ENCODE results near the gene SPON1.

DNA sequence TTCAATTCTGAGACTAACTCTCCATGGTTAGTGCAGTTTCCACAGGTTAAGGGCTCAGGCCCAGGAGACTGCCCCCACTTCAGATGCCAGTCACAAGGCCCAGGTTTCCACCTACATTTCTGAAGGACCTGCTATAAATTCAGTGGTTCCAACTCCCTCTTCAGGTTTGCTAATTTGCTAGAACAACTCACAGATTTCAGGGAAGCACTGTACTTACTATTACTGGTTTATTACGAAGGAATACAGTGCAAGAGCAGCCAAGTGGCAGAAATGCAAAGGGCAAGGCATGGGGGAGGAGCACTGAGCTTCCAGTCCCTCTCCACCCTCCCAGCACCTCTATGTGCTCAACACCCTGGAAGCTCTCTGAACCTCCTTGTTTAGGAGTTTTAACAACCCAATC lies 39.3 kb upstream of the SPON1 start:
- TF ChIP-seq, protein P1, sequence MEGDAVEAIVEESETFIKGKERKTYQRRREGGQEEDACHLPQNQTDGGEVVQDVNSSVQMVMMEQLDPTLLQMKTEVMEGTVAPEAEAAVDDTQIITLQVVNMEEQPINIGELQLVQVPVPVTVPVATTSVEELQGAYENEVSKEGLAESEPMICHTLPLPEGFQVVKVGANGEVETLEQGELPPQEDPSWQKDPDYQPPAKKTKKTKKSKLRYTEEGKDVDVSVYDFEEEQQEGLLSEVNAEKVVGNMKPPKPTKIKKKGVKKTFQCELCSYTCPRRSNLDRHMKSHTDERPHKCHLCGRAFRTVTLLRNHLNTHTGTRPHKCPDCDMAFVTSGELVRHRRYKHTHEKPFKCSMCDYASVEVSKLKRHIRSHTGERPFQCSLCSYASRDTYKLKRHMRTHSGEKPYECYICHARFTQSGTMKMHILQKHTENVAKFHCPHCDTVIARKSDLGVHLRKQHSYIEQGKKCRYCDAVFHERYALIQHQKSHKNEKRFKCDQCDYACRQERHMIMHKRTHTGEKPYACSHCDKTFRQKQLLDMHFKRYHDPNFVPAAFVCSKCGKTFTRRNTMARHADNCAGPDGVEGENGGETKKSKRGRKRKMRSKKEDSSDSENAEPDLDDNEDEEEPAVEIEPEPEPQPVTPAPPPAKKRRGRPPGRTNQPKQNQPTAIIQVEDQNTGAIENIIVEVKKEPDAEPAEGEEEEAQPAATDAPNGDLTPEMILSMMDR (IDR thresholded peaks at IDR 0.05): no peak
- TF ChIP-seq POLR2AphosphoS5 (IDR thresholded peaks at IDR 0.05; ENCODE audit: low read depth, low read length) (no peak), SIN3A (IDR thresholded peaks at IDR 0.05; ENCODE audit: borderline replicate concordance, insufficient read depth, low read depth, low read length) (no peak)
- TF ChIP-seq, protein P2, sequence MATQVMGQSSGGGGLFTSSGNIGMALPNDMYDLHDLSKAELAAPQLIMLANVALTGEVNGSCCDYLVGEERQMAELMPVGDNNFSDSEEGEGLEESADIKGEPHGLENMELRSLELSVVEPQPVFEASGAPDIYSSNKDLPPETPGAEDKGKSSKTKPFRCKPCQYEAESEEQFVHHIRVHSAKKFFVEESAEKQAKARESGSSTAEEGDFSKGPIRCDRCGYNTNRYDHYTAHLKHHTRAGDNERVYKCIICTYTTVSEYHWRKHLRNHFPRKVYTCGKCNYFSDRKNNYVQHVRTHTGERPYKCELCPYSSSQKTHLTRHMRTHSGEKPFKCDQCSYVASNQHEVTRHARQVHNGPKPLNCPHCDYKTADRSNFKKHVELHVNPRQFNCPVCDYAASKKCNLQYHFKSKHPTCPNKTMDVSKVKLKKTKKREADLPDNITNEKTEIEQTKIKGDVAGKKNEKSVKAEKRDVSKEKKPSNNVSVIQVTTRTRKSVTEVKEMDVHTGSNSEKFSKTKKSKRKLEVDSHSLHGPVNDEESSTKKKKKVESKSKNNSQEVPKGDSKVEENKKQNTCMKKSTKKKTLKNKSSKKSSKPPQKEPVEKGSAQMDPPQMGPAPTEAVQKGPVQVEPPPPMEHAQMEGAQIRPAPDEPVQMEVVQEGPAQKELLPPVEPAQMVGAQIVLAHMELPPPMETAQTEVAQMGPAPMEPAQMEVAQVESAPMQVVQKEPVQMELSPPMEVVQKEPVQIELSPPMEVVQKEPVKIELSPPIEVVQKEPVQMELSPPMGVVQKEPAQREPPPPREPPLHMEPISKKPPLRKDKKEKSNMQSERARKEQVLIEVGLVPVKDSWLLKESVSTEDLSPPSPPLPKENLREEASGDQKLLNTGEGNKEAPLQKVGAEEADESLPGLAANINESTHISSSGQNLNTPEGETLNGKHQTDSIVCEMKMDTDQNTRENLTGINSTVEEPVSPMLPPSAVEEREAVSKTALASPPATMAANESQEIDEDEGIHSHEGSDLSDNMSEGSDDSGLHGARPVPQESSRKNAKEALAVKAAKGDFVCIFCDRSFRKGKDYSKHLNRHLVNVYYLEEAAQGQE (IDR thresholded peaks at IDR 0.05; ENCODE audit: insufficient read depth in 1 of 2, low read depth in 2 of 2, low read length in 1 of 2): no peak
